ENCODE results near the gene DISP3.

- TF ChIP-seq CTCF (IDR thresholded peaks at IDR 0.05) = no peak
- no peak for TF ChIP-seq POLR2AphosphoS5 (IDR thresholded peaks at IDR 0.05; ENCODE audit: low read depth, low read length)
- TF ChIP-seq TCF7L2 (IDR thresholded peaks at IDR 0.05; ENCODE audit: low read depth, low read length) = no peak
- no peak for TF ChIP-seq SIN3A (IDR thresholded peaks at IDR 0.05; ENCODE audit: borderline replicate concordance, insufficient read depth, low read depth, low read length)
Observed at GRCh38 chr1:11443961-11444658, 34.8 kb upstream of the DISP3 start.
